ENCODE results near the gene SETD1A. TPM values are rescaled to one million over a fixed set of nuclear protein-coding genes. Genes with fewer than 3 reads are reported as not detected.

Gene SETD1A
- total RNA-seq, 2 experiments from 2014 or later = 40.1 to 41.2 TPM

DNA sequence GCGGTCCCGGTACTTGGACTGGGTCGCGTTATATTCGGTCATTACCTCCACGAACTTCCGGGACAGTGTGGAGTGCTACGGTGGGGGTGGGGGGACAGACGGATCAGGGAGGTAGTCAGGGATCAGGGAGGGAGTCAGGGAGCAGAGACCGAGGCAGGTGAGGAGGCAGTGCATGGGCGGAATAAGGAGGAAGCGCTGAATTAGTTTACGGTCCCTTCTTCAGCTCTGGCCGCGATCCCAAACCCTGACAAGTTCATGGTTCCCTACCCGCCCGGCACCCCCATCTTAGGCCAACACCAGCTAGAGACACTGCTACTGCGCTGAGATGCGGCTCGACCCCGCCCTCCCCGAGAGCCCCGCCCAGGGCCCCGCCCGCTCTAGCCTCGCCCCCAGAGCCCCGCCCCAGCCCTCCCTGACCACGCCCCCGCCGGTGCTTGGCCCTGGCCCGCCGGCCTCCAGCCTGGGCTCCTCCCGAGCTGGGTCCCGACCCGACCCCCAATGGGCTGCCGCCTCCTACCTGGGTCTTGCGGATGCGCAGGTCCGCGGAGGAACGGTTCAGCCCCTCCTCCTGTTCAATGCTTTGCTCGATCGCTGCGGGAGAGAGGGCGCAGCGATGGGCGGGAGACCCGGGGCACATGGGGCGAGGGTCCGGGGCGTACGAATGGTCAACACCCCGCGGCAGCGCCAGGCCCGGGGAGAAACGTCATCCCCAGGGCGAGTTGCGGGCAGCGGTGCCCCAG is 39.6 kb downstream of the SETD1A start:
- Histone ChIP-seq H3K9me3 (ENCODE audit: control insufficient read depth in 1 of 2, insufficient read depth in 1 of 2, low read length in 2 of 2) (no peaks in the 10 kb centered on the region), H3K4me1 (ENCODE audit: insufficient read depth, low read length) (peaks cover 13% of the 10 kb centered on the region), H3K27me3 (ENCODE audit: control insufficient read depth in 1 of 2, insufficient read depth in 2 of 2, low read length in 2 of 2) (no peaks in the 10 kb centered on the region), H3K27ac (ENCODE audit: low read depth in 1 of 2, low read length in 2 of 2) (no peak overlapping the region), H3K4me3 (ENCODE audit: low read length) (peak overlapping the region; percentile 58), H3K36me3 (ENCODE audit: insufficient read depth, low read length) (no peaks in the 10 kb centered on the region)
- intact Hi-C loops (cut with DNase I, micrococcal nuclease) = loop anchor here (1.0 to 2.0 kb wide), 2 partner anchors 38 to 145 kb away; no protein-coding TSS in a partner anchor
- Mint-ChIP-seq H3K4me1 (ENCODE audit: low read depth) (peaks cover 3% of the 10 kb centered on the region), H3K36me3 (ENCODE audit: low read depth) (no peaks in the 10 kb centered on the region), H3K27ac (peak overlapping the region; percentile 39), H3K27me3 (no peaks in the 10 kb centered on the region), H3K9me3 (no peaks in the 10 kb centered on the region), H3K4me3 (peak overlapping the region; percentile 83)
- DNase-seq (peak; percentile 71 to 89 (median 78)), ATAC-seq (ENCODE audit: poor library complexity) (peak; percentile 99)
- CTCF ChIA-PET = interaction anchor here (1.2 to 1.3 kb wide), 2 partner anchors 12 to 145 kb away, joined by 4 to 5 read pairs; partner anchors contain the start of gene HSD3B7
- POLR2A ChIA-PET = interaction anchor here (0.6 to 1.3 kb wide), 8 partner anchors 12 to 872 kb away, joined by 3 to 5 read pairs (median 4); partner anchors contain the start of genes ARMC5, FUS, HSD3B7 and PYCARD
- TF ChIP-seq, protein P1, sequence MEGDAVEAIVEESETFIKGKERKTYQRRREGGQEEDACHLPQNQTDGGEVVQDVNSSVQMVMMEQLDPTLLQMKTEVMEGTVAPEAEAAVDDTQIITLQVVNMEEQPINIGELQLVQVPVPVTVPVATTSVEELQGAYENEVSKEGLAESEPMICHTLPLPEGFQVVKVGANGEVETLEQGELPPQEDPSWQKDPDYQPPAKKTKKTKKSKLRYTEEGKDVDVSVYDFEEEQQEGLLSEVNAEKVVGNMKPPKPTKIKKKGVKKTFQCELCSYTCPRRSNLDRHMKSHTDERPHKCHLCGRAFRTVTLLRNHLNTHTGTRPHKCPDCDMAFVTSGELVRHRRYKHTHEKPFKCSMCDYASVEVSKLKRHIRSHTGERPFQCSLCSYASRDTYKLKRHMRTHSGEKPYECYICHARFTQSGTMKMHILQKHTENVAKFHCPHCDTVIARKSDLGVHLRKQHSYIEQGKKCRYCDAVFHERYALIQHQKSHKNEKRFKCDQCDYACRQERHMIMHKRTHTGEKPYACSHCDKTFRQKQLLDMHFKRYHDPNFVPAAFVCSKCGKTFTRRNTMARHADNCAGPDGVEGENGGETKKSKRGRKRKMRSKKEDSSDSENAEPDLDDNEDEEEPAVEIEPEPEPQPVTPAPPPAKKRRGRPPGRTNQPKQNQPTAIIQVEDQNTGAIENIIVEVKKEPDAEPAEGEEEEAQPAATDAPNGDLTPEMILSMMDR (IDR thresholded peaks at IDR 0.05) = no peak

DNA sequence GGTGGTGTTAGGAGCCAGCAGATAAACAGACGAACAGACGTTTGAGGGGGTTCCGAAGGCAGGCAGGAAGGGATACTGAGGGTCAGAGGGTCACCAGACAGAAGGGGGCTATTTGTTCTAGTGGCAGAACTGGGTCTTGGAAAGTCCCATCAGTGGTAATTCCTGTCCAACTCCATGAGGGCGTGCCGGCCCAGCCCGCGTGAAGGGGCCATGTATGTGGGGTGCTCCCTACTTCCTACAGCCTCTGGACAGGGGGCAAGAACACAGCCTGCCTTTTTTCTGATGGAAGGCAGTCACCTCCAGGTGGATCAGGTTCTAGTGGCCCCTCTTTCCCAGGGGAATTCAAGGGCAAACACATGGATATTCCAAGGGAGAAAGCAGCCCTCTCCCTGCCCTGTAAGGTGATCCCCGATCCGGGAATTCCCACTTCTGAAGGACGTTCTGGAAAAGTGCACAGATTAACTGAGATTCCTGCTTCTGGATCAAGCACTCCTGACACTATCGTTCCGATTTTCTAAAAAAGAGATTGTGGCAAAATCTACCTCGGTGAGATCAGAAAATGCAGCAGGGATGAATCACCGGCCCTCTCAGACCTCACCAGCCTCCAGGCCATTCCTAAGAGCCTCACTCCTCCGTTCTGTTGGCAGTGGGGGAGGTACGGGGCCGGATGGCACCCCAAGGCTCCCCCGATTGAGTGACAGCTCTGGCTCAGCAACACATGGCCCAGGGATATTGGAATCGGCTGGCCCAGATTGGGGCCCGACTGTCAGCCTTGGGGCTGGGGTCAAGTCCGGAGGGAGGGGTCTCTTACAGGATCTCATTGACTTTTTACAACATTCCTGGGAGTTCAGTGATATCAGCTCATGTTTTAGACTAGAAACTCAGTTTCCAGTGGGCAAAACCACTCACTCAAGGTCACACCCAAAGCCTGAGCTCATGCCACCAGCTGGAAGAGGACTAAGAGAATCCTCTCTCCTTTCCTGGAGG is 40.5 kb downstream of the SETD1A start:
- H3K27me3 Mint-ChIP-seq = no peaks in the 10 kb centered on the region
- ChIA-PET POLR2A (interaction anchor here (0.7 to 1.3 kb wide), 9 partner anchors 13 to 871 kb away, joined by 3 to 5 read pairs (median 3); partner anchors contain the start of genes ARMC5, HSD3B7, KAT8 and PYCARD), CTCF (interaction anchor here (1.0 to 1.3 kb wide), 5 partner anchors 12 to 184 kb away, joined by 3 to 5 read pairs (median 3); partner anchors contain the start of gene HSD3B7)
- no peaks in the 10 kb centered on the region for H3K36me3 Mint-ChIP-seq (ENCODE audit: low read depth)
- no peak overlapping the region for H3K27ac ChIP-seq (ENCODE audit: low read depth in 1 of 2, low read length in 2 of 2)
- TF ChIP-seq, protein P1 (IDR thresholded peaks at IDR 0.05) = no peak
- ATAC-seq (ENCODE audit: poor library complexity) = no peak
- H3K4me3 Mint-ChIP-seq = peak overlapping the region; percentile 54
- H3K27ac Mint-ChIP-seq = no peak overlapping the region
- peak overlapping the region; percentile 58 for H3K4me3 ChIP-seq (ENCODE audit: low read length)
- intact Hi-C loops (cut with DNase I, micrococcal nuclease) = loop anchor here (1.0 to 2.0 kb wide), 2 partner anchors 37 to 144 kb away; no protein-coding TSS in a partner anchor
- H3K36me3 ChIP-seq (ENCODE audit: insufficient read depth, low read length) = no peaks in the 10 kb centered on the region
- no peak for DNase-seq
- H3K9me3 Mint-ChIP-seq = no peaks in the 10 kb centered on the region
- peaks cover 3% of the 10 kb centered on the region for H3K4me1 Mint-ChIP-seq (ENCODE audit: low read depth)
- peaks cover 13% of the 10 kb centered on the region for H3K4me1 ChIP-seq (ENCODE audit: insufficient read depth, low read length)
- H3K27me3 ChIP-seq (ENCODE audit: control insufficient read depth in 1 of 2, insufficient read depth in 2 of 2, low read length in 2 of 2) = no peaks in the 10 kb centered on the region
- H3K9me3 ChIP-seq (ENCODE audit: control insufficient read depth in 1 of 2, insufficient read depth in 1 of 2, low read length in 2 of 2) = no peaks in the 10 kb centered on the region

Measured in CD4-positive, alpha-beta T cell (primary cell).